OCI-LY1 (cell line): ENCODE data around the gene ZNF76.

Experiments
- H2AFZ ChIP-seq: fragments of 200-600 bp; sonication (generic), shearing (Covaris generic); 2 replicates; pipeline ENCODE4 v1.6.0; 2014; ENCODE audit warnings: antibody characterized with exemption, mild to moderate bottlenecking, low read length
- H3F3A ChIP-seq: fragments of 200-600 bp; sonication (generic), shearing (Covaris generic); 2 replicates; pipeline ENCODE4 v1.6.0; 2014; ENCODE audit warnings: mild to moderate bottlenecking, antibody characterized with exemption, low read length, moderate library complexity; ENCODE audit not compliant: insufficient read depth
- H3K27ac ChIP-seq: fragments of 200-600 bp; sonication (generic); 2 replicates; pipeline ENCODE4 v1.5.1; 2014; ENCODE audit warnings: low read length, mixed run types, mild to moderate bottlenecking, low read depth; ENCODE audit not compliant: poor library complexity, severe bottlenecking
- H3K27me3 ChIP-seq: fragments of 200-600 bp; sonication (generic); 2 replicates; pipeline ENCODE4 v1.6.0; 2014; ENCODE audit warnings: antibody characterized with exemption, mild to moderate bottlenecking, low read length, moderate library complexity; ENCODE audit not compliant: insufficient read depth
- H3K36me3 ChIP-seq: fragments of 200-600 bp; sonication (generic); 2 replicates; pipeline ENCODE4 v1.6.1; 2014; ENCODE audit warnings: mild to moderate bottlenecking, antibody characterized with exemption, low read length, moderate library complexity, mixed read lengths; ENCODE audit not compliant: insufficient read depth
- H3K4me1 ChIP-seq: fragments of 200-600 bp; sonication (generic); 2 replicates; pipeline ENCODE4 v1.5.1; 2014; ENCODE audit warnings: mild to moderate bottlenecking, low read length, moderate library complexity; ENCODE audit not compliant: insufficient read depth, severe bottlenecking
- H3K4me2 ChIP-seq: fragments of 200-600 bp; sonication (generic), shearing (Covaris generic); 2 replicates; pipeline ENCODE4 v1.6.1; 2014; ENCODE audit warnings: low read length
- H3K4me3 ChIP-seq: fragments of 200-600 bp; sonication (generic); 2 replicates; pipeline ENCODE4 v1.5.1; 2014; ENCODE audit warnings: low read length, low read depth, mild to moderate bottlenecking, mixed read lengths; ENCODE audit not compliant: poor library complexity, severe bottlenecking
- H3K79me2 ChIP-seq: fragments of 200-600 bp; shearing (Covaris generic); 2 replicates; pipeline ENCODE4 v1.6.1; 2016; ENCODE audit warnings: mixed run types, low read length, mixed read lengths; ENCODE audit not compliant: insufficient read depth
- H3K9ac ChIP-seq: fragments of 200-600 bp; sonication (generic), shearing (Covaris generic); 2 replicates; pipeline ENCODE4 v1.6.1; 2014; ENCODE audit warnings: mild to moderate bottlenecking, low read length, mixed read lengths
- H3K9me2 ChIP-seq: fragments of 200-600 bp; sonication (generic), shearing (Covaris generic); 2 replicates; pipeline ENCODE4 v1.6.1; 2014; ENCODE audit warnings: low read depth, mild to moderate bottlenecking, low read length, mixed read lengths
- H3K9me3 ChIP-seq: fragments of 200-600 bp; shearing (Covaris generic); 2 replicates; pipeline ENCODE4 v1.6.1; 2014; ENCODE audit warnings: low read length, mixed read lengths
- H4K20me1 ChIP-seq: fragments of 200-600 bp; sonication (generic), shearing (Covaris generic); 2 replicates; pipeline ENCODE4 v1.6.0; 2016; ENCODE audit warnings: mild to moderate bottlenecking, low read length; ENCODE audit not compliant: insufficient read depth
- EZH2 ChIP-seq: fragments of 200-600 bp; sonication (generic), shearing (Covaris generic); IDR thresholded peaks from 2 replicates; pipeline ENCODE4 v1.8.0; 2017; ENCODE audit warnings: borderline replicate concordance, mixed run types, mild to moderate bottlenecking, antibody characterized with exemption, low read length, moderate library complexity, mixed read lengths
- TF ChIP-seq, protein P1 (sequence below): fragments of 200-600 bp; sonication (generic), shearing (Covaris generic); IDR thresholded peaks from 2 replicates; pipeline ENCODE4 v1.5.1; 2017; ENCODE audit warnings: mild to moderate bottlenecking, antibody characterized with exemption, low read length, moderate library complexity, mixed read lengths

Gene ZNF76

DNA sequence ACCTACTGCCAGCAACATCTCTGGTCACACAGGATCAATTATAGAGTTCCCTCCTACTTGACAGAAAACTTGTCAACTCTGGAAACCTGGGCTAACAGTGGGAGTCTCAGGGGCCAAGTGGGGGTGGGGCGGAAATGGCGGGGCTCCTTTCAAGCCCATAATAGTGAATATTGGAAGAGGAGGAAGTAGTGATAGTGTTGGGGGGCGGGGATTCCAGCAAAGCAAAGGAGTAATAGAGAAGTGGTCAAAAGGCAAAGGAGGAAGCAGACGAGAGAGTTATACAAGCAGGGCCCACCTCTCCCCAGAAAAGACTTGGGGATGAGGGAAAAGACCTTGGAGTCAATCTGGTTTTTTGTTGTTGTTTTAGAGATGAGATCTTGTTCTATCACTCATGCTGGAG is 40.1 kb downstream of the ZNF76 start:
- TF ChIP-seq, protein P1, sequence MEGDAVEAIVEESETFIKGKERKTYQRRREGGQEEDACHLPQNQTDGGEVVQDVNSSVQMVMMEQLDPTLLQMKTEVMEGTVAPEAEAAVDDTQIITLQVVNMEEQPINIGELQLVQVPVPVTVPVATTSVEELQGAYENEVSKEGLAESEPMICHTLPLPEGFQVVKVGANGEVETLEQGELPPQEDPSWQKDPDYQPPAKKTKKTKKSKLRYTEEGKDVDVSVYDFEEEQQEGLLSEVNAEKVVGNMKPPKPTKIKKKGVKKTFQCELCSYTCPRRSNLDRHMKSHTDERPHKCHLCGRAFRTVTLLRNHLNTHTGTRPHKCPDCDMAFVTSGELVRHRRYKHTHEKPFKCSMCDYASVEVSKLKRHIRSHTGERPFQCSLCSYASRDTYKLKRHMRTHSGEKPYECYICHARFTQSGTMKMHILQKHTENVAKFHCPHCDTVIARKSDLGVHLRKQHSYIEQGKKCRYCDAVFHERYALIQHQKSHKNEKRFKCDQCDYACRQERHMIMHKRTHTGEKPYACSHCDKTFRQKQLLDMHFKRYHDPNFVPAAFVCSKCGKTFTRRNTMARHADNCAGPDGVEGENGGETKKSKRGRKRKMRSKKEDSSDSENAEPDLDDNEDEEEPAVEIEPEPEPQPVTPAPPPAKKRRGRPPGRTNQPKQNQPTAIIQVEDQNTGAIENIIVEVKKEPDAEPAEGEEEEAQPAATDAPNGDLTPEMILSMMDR = no peak
- TF ChIP-seq EZH2 = no peak
- peak overlapping the region; percentile 69 for H3K4me3 ChIP-seq
- H3K4me1 ChIP-seq = peaks cover 54% of the 10 kb centered on the region

DNA sequence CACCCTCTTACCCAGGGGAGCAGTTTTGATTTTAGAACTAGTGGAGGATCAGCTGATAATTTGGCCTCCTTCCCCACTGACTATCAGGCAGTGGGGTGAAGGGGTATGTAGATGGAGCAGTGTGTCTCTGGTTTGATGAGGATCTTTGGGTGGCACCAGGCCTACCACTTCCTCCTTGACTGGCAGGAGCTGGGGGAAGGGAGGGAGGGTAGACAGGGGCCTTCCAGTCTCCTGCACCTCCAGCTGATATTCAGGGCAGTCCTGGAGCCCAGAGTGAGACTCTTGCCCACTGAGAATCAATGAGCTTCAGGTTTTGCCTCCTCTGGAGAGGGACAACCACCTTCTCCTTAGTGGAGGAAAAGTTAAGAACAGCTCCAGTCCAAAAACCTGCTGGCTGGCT is 41.3 kb downstream of the ZNF76 start:
- no peak overlapping the region for H2AFZ ChIP-seq
- H4K20me1 ChIP-seq = no peaks in the 10 kb centered on the region
- H3K9me3 ChIP-seq = no peaks in the 10 kb centered on the region
- no peak overlapping the region for H3K4me3 ChIP-seq
- H3K27ac ChIP-seq = peak overlapping the region; percentile 74
- H3K9me2 ChIP-seq = no peaks in the 10 kb centered on the region
- no peak overlapping the region for H3K4me2 ChIP-seq
- H3K36me3 ChIP-seq = no peaks in the 10 kb centered on the region; the same call in 1 of the 2 replicates
- no peaks in the 10 kb centered on the region for H3K79me2 ChIP-seq
- H3K27me3 ChIP-seq = no peaks in the 10 kb centered on the region
- H3K4me1 ChIP-seq = peaks cover 54% of the 10 kb centered on the region
- TF ChIP-seq, protein P1 = no peak
- TF ChIP-seq EZH2 = no peak
- H3K9ac ChIP-seq = no peak overlapping the region
- no peaks in the 10 kb centered on the region for H3F3A ChIP-seq

More for the DNA sequence above, 40.1 kb downstream of the ZNF76 start:
- Histone ChIP-seq H3K79me2 (no peaks in the 10 kb centered on the region), H3K4me2 (peak overlapping the region; percentile 78), H3K9me2 (no peaks in the 10 kb centered on the region), H4K20me1 (no peaks in the 10 kb centered on the region), H3F3A (no peaks in the 10 kb centered on the region), H2AFZ (no peak overlapping the region), H3K27me3 (no peaks in the 10 kb centered on the region), H3K27ac (peak overlapping the region; percentile 74), H3K9me3 (no peaks in the 10 kb centered on the region), H3K9ac (peak overlapping the region; percentile 79), H3K36me3 (peaks cover 10% of the 10 kb centered on the region; the same call in 1 of the 2 replicates)

DNA sequence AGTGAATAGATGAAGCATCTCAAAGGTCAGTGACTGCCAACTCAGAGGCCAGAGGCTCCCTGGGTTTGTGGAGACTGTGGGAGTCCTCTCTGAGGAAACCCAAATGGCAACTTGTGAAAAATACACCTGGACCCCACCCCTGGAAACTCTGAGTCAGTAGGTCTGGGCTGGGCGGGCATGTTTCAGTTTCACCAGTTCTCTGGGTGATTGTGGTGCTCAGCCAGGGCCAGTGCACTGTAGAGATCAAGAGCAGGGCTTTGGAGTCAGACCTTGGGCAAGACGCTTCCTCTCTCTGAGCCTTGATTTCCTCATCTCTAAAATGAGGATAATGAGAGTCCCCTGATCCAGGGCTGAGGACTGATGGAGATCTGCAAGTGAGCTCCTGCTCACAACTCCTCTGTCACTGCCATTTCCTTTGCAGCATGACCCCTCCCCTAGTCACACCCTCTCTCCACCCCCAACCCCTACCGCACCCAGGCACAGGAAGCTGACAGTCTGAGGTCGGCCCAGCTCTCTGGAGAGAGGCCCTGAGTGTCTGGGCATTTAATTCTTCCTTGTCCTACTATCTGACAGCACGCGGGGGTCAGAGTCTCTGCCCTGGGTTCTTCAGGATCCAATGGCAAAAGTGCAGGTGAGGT is 43.2 kb downstream of the ZNF76 start:
- Histone ChIP-seq H2AFZ (no peak overlapping the region), H3K4me3 (peak overlapping the region; percentile 52), H3K4me1 (peaks cover 49% of the 10 kb centered on the region), H3K9me3 (no peaks in the 10 kb centered on the region), H4K20me1 (no peaks in the 10 kb centered on the region), H3F3A (no peaks in the 10 kb centered on the region), H3K9ac (peak overlapping the region; percentile 59), H3K36me3 (no peaks in the 10 kb centered on the region), H3K9me2 (no peaks in the 10 kb centered on the region), H3K4me2 (peak overlapping the region; percentile 72), H3K79me2 (no peaks in the 10 kb centered on the region), H3K27me3 (no peaks in the 10 kb centered on the region), H3K27ac (peak overlapping the region; percentile 76)
- TF ChIP-seq EZH2 = no peak
- TF ChIP-seq, protein P1 = no peak
